HG02623 (cell line): ENCODE results near the gene GANAB.
"Not testable (repeated sequence)": the region's sequence is repeated elsewhere in the genome, so short reads cannot be mapped to it uniquely, and the experiment has no call there.

Experiments used
- ATAC-seq: cut with Tn5 transposase; IDR thresholded peaks from one replicate; pipeline ENCODE4 v1.9.1; 2021; ENCODE audit warnings: moderate library complexity; ENCODE audit not compliant: unreplicated experiment

The GANAB gene

GRCh38 chr11:62667460-62667859 is 21.0 kb upstream of the GANAB start:
- no peak for ATAC-seq

- no peak for ATAC-seq
Measured at GRCh38 chr11:62666259-62666926, 20.0 kb upstream of the GANAB start.

- peak; percentile 21 for ATAC-seq
Measured at GRCh38 chr11:62665599-62666258, 19.3 kb upstream of the GANAB start.

- ATAC-seq: peak; percentile 80
Measured at GRCh38 chr11:62665075-62665598, 18.7 kb upstream of the GANAB start, which contains the start of the genes C11orf98 and CSKMT. Gene C11orf98, minus strand, starts transcription at chr11:62665210. Its CDS starts 41 bp downstream, at chr11:62665169. Gene CSKMT, plus strand, starts transcription at chr11:62665312. Its CDS starts 568 bp downstream, at chr11:62665880.

GRCh38 chr11:62664405-62665074 is 18.1 kb upstream of the GANAB start:
- peak; percentile 12 for ATAC-seq

GRCh38 chr11:62656796-62657429 is 10.5 kb upstream of the GANAB start:
- no peak for ATAC-seq

GRCh38 chr11:62654297-62654696 is 7.9 kb upstream of the GANAB start:
- no peak for ATAC-seq

- ATAC-seq: no peak
Measured at GRCh38 chr11:62652161-62653006, 6.0 kb upstream of the GANAB start.

GRCh38 chr11:62650283-62650682 is 3.9 kb upstream of the GANAB start:
- ATAC-seq: not testable (repeated sequence)

- ATAC-seq: no peak
Measured at GRCh38 chr11:62649486-62649885, 3.1 kb upstream of the GANAB start.

- ATAC-seq: no peak
Measured at GRCh38 chr11:62648967-62649364, 2.6 kb upstream of the GANAB start.

- no peak for ATAC-seq
Measured at GRCh38 chr11:62648185-62648966, 2.0 kb upstream of the GANAB start.

- ATAC-seq: no peak
Measured at GRCh38 chr11:62647609-62648005, 1.2 kb upstream of the GANAB start.

- no peak for ATAC-seq
Measured at GRCh38 chr11:62646825-62647608, 604 bp upstream of the GANAB start.

- no peak for ATAC-seq
Measured at GRCh38 chr11:62645671-62645945, 805 bp downstream of the GANAB start.

- no peak for ATAC-seq
Measured at GRCh38 chr11:62644220-62644619, 2.2 kb downstream of the GANAB start.

- no peak for ATAC-seq
Measured at GRCh38 chr11:62632492-62632891, 13.9 kb downstream of the GANAB start.

GRCh38 chr11:62627713-62628112 is 18.7 kb downstream of the GANAB start:
- no peak for ATAC-seq

GRCh38 chr11:62622476-62623089 is 23.8 kb downstream of the GANAB start:
- no peak for ATAC-seq
